OCI-LY3 (cell line): ENCODE measurements around the gene SEMA6A.

Source experiments
- H2AFZ ChIP-seq: fragments of 200-600, 300-600 bp; shearing (Covaris generic); 2 replicates; pipeline ENCODE4 v1.6.0; 2014; ENCODE audit warnings: antibody characterized with exemption, low read depth, low read length
- H3K27ac ChIP-seq: fragments of 200-600, 300-600 bp; sonication (generic); 2 replicates; pipeline ENCODE4 v1.5.1; 2014; ENCODE audit warnings: mild to moderate bottlenecking, low read length, moderate library complexity, mixed read lengths
- H3K27me3 ChIP-seq: fragments of 200-600, 300-600 bp; sonication (generic); 2 replicates; pipeline ENCODE4 v1.6.1; 2014; ENCODE audit warnings: low read depth, low read length, mixed read lengths
- H3K36me3 ChIP-seq: fragments of 200-600, 300-600 bp; sonication (generic); replicated peaks from 2 replicates; pipeline ENCODE3; 2014; ENCODE audit warnings: low read depth, low read length, mixed read lengths
- H3K4me1 ChIP-seq: fragments of 300-600, 200-600 bp; sonication (generic); 2 replicates; pipeline ENCODE4 v1.6.1; 2014; ENCODE audit warnings: low read length, mixed read lengths
- H3K4me2 ChIP-seq: fragments of 200-600, 300-600 bp; sonication (generic); 2 replicates; pipeline ENCODE4 v1.6.1; 2014; ENCODE audit warnings: low read length, mixed read lengths
- H3K4me3 ChIP-seq: fragments of 300-600, 200-600 bp; sonication (generic); 2 replicates; pipeline ENCODE4 v1.5.1; 2014; ENCODE audit warnings: antibody characterized with exemption, mild to moderate bottlenecking, low read length, moderate library complexity
- H3K79me2 ChIP-seq: fragments of 300-600, 200-600 bp; shearing (Covaris generic); 2 replicates; pipeline ENCODE4 v1.6.1; 2014; ENCODE audit warnings: mild to moderate bottlenecking, low read length, mixed read lengths
- H3K9ac ChIP-seq: fragments of 300-600, 200-600 bp; shearing (Covaris generic); 2 replicates; pipeline ENCODE4 v1.6.0; 2014; ENCODE audit warnings: mild to moderate bottlenecking, low read length, moderate library complexity
- H3K9me3 ChIP-seq: fragments of 200-600, 300-600 bp; shearing (Covaris generic); 2 replicates; pipeline ENCODE4 v1.6.1; 2014; ENCODE audit warnings: low read length, mixed read lengths; ENCODE audit not compliant: insufficient read depth
- H4K20me1 ChIP-seq: fragments of 200-600, 300-600 bp; sonication (generic); 2 replicates; pipeline ENCODE4 v1.6.1; 2016; ENCODE audit warnings: low read length, mixed read lengths; ENCODE audit not compliant: insufficient read depth
- EZH2phosphoT487 ChIP-seq: fragments of 200-600 bp; shearing (Covaris generic); IDR thresholded peaks from 2 replicates; pipeline ENCODE4 v1.6.1; 2018; ENCODE audit warnings: antibody characterized with exemption, mixed run types, low read depth
- TF ChIP-seq, protein P1 (sequence below): fragments of 200-600, 300-600 bp; sonication (generic); IDR thresholded peaks from 2 replicates; pipeline ENCODE4 v1.5.1; 2014; ENCODE audit warnings: antibody characterized with exemption, low read length, low read depth

The SEMA6A gene

DNA sequence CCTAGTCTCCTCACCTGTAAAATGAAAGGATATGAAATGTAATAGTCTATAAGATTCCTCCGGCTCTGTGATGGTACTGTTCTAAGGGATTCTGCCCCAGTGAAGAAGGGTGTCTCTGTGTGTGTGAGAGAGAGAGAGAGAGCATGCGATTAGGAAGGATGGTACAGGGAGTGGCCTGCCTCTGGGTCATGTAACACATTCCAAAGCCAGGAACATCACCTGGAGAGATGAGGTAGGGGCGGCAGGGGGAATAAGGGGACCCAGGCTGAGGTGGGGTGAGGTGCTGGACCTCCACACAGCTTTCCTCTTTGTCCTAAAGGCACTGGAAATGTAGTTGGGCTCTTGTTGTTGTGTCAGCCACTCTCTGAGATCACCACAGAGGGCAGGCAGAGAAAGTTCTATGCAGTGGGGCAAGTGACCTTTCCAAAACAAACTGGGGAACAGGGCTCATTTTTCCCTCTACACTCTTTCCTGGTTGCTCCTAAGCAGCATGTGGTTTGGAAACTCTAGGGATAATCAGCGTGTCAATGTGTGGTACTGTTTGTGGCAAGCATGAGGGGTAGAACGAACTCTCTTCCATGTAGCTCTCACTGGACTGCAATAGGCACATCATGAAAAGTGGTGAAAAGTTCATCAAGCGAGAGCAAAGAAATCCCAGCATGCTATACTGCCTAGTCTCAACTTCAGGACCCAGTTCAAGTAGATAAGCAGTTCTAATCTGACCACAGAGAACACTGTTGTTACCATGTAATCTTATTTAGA, 65.0 kb downstream of the SEMA6A start:
- Histone ChIP-seq H3K9ac (no peak overlapping the region), H3K27me3 (no peaks in the 10 kb centered on the region), H3K36me3 (no peaks in the 10 kb centered on the region), H2AFZ (no peak overlapping the region), H3K27ac (no peak overlapping the region), H3K4me2 (no peak overlapping the region), H3K9me3 (no peaks in the 10 kb centered on the region), H3K4me1 (no peaks in the 10 kb centered on the region), H3K4me3 (no peak overlapping the region), H3K79me2 (no peaks in the 10 kb centered on the region), H4K20me1 (no peaks in the 10 kb centered on the region)
- TF ChIP-seq EZH2phosphoT487: no peak
- TF ChIP-seq, protein P1, sequence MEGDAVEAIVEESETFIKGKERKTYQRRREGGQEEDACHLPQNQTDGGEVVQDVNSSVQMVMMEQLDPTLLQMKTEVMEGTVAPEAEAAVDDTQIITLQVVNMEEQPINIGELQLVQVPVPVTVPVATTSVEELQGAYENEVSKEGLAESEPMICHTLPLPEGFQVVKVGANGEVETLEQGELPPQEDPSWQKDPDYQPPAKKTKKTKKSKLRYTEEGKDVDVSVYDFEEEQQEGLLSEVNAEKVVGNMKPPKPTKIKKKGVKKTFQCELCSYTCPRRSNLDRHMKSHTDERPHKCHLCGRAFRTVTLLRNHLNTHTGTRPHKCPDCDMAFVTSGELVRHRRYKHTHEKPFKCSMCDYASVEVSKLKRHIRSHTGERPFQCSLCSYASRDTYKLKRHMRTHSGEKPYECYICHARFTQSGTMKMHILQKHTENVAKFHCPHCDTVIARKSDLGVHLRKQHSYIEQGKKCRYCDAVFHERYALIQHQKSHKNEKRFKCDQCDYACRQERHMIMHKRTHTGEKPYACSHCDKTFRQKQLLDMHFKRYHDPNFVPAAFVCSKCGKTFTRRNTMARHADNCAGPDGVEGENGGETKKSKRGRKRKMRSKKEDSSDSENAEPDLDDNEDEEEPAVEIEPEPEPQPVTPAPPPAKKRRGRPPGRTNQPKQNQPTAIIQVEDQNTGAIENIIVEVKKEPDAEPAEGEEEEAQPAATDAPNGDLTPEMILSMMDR: no peak

DNA sequence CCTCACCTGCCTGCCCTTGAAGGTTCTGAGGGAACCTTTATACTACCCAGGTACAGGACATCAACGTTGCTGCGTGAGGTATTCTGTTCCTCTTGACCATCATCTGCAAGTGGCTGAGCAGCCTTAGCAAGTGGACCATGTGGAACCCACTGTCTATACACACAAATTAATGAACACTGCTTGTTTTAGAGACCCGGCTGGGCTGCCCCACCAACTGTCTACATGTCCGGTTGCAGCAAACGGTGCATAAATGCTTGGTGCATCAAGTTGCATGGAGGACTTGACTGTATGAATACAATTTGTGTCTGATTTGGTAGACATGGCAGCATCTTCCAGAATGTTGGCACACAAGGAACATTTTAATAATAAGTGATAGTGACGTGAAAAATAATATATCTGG, 65.8 kb downstream of the SEMA6A start:
- Histone ChIP-seq H3K9me3 (no peaks in the 10 kb centered on the region), H3K4me3 (no peak overlapping the region), H3K9ac (no peak overlapping the region), H3K4me2 (no peak overlapping the region), H2AFZ (no peak overlapping the region), H3K4me1 (no peaks in the 10 kb centered on the region), H3K36me3 (no peaks in the 10 kb centered on the region), H3K79me2 (no peaks in the 10 kb centered on the region), H4K20me1 (no peaks in the 10 kb centered on the region), H3K27ac (no peak overlapping the region), H3K27me3 (no peaks in the 10 kb centered on the region)
- TF ChIP-seq EZH2phosphoT487: no peak
- TF ChIP-seq, protein P1: no peak

DNA sequence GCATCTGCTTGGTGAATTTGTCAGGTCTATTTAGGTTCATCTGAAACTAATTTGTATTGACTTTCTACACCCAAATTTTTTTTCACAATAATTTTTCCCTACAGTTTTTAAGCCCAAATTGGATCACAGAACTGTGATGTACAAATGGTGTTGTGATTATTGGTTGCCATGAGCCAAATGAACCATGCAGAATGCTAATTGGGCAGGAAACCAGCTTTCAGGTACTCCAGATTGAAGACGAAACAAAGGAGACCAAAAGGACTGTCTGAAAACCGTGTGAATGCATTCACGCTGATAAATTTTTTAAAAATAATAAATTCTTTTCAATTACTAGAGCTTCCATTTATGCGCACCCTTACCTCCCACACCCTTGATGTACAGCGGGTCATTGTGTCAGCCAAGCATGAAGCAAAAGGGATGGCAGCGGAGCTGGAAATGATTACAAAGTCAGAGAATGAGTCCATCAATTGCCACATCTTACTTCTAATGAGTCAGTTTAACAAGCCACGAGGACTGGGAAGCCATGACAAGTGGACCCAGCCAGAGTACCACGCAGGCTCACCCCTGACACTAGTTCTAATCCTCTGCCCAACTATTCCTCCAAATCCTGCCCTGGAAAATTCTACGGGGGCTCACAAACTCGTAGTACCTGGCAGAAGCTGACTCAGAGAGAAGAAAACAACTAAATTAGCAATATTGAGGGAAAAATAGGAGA, 66.5 kb downstream of the SEMA6A start:
- H3K79me2 ChIP-seq: no peaks in the 10 kb centered on the region
- H3K27ac ChIP-seq: no peak overlapping the region
- H3K36me3 ChIP-seq: no peaks in the 10 kb centered on the region
- no peak overlapping the region for H2AFZ ChIP-seq
- H3K9ac ChIP-seq: no peak overlapping the region
- H3K4me1 ChIP-seq: no peaks in the 10 kb centered on the region
- H4K20me1 ChIP-seq: no peaks in the 10 kb centered on the region
- TF ChIP-seq, protein P1: no peak
- no peak for TF ChIP-seq EZH2phosphoT487
- H3K27me3 ChIP-seq: no peaks in the 10 kb centered on the region
- no peak overlapping the region for H3K4me2 ChIP-seq
- no peak overlapping the region for H3K4me3 ChIP-seq
- no peaks in the 10 kb centered on the region for H3K9me3 ChIP-seq

DNA sequence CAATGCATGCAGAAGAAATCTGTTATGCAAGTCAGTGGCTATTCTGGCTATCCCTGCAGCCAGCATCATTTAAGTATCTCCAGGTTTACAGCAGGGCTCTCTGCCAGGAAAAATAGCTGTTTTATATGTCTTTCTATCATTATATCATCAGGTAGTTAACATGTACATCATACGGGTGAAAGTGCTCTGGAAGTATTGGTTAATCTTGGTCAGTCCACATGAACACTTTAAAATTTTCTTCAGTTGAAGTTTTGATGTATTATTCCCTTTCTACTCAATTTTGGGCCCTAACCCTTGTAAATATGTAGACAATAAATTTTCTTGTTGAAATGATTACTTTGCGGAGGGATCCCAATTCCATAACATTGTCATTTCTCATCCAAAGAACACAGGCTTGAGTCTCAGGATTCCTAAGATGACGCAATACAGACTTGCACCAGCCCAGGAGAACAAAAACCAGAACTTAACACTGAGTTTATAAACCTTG, 67.5 kb downstream of the SEMA6A start:
- TF ChIP-seq, protein P1: no peak
- no peak for TF ChIP-seq EZH2phosphoT487
- H3K9ac ChIP-seq: no peak overlapping the region
- H3K4me2 ChIP-seq: no peak overlapping the region
- no peaks in the 10 kb centered on the region for H3K9me3 ChIP-seq
- no peaks in the 10 kb centered on the region for H3K4me1 ChIP-seq
- no peaks in the 10 kb centered on the region for H3K27me3 ChIP-seq
- H3K4me3 ChIP-seq: no peak overlapping the region
- H3K79me2 ChIP-seq: no peaks in the 10 kb centered on the region
- no peak overlapping the region for H3K27ac ChIP-seq
- no peaks in the 10 kb centered on the region for H3K36me3 ChIP-seq
- no peaks in the 10 kb centered on the region for H4K20me1 ChIP-seq
- no peak overlapping the region for H2AFZ ChIP-seq
